Islet of Langerhans (tissue), 1 donor: ENCODE measurements around the gene ANKRD12.
A peak's percentile ranks its signal among the peaks of the same experiment; 100 is the strongest.
"Not testable (repeated sequence)": the region's sequence is repeated elsewhere in the genome, so short reads cannot be mapped to it uniquely, and the experiment has no call there.

Source experiments
- FAIRE-seq: peaks from one replicate; lab custom pipeline; 2011; peaks lifted over from hg19 to GRCh38; lab: Jason Lieb, UNC

Gene ANKRD12

DNA sequence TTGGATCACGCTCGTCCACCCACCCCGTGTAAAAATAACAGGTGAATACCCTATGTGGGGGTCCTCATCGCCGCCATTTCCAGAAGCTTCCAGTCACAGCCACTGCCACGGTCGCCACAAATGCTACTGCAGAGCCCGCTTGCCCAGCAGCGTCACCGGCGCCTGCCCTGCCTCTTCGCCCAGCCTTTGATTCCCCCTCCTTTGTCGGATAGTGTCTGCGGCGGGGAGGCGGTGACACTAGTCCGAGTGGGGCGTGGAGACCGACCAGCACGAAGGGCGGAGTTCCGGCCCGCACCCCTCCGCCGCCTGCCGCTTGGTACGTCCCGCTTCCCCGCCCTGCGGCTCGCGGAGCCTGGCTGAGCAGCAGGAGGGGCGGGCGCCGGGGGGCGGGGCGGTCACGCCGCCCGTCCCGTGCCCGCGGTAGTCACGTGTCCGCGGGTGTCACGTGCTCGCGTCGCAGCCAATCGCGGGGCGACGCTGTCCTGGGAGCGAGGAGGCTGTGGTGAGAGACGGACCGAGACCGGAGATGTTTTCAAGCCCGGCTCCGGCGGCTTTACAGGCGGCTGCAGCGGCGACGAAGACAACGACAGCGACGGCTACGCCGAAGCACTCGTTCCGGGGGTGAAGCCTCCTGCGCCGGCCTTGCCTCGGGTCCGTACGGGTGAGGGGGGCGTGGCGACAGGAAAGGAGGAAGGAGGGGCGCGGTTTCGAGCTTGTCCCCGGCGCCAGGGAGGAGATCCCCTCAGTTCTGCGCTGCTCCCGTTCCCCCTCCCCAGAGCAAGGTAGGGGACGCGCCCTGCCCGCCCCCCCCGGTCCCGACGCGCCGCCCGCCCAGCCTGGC, at the start of gene ANKRD12:
Gene ANKRD12, plus strand, starts transcription at position 467 of the 841 bp plus-strand sequence. CDS start 45,652 bp downstream, outside the sequence.
- FAIRE-seq = no peak

DNA sequence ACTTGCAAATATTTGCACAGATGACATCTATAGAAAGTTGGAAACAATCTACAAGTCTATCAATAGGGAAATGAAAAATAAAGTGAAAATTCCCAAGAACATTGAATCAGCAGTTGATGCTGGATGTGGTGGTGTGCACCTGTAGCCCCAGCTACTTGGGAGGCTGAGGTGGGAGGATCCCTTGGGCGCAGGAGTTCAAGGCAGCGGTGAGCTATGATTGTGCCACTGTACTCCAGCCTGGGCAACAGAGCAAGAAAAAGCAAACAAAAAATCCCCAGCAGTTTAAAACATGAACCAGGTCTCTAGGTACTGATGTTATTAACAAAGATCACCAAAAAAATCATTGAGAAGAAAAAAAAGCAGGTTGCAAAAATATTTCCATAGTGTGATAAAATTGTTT, 49.4 kb upstream of the ANKRD12 start:
- FAIRE-seq = no peak

DNA sequence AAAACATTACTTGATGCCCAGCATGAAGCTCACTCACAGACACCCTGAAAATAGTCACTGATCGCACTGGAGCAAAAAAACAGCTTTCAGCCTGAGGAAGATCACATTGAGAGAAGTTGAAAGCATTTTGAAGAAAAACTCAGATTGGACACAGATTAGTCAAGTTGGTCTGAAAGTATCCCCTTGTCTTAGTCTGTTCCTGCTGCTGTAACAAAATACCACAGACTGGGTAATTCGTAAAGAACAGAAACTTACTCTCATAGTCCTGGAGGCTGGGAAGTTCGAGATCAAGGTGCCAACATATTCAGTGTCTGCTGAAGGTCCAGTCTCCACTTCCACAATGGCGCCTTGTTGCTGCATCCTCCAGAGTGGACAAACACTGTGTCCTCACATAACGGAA, 48.3 kb upstream of the ANKRD12 start:
- FAIRE-seq = no peak

DNA sequence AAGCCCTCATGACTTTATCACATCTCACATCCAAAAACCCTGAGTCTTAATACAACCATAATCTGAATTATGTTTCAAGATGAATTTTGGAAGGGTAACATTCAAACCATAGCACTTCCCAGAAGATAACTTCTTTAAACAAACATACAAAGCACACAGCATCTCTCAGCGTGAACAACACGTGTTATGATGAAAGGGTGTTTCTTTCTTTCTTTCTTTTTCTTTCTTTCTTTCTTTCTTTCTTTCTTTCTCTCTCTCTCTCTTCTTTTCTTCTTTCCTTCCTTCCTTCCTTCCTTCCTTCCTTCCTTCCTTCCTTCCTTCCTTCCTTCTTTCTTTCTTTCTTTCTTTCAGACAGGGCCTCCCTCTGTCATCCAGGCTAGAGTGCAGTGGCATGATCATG, 47.9 kb upstream of the ANKRD12 start:
- FAIRE-seq = not testable (repeated sequence)

DNA sequence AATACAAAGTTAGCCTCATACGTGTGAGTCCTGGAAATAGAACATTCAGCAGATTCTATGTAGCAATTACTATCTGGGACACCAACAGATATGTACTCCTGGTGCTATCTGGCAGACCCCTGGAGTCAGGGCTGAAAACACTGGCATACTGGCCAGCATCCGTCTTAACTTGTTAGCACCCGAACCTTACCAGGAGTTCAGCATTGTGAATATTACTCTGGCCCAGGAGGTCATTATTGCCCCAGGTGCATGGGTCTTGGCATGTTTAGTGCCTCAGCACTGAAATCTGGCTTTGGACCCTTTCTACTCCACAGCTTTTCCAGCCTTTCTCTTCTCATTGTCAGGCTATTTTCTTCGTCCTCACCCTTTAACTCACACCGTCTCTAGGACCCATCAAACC, 46.0 kb upstream of the ANKRD12 start:
- FAIRE-seq = no peak

DNA sequence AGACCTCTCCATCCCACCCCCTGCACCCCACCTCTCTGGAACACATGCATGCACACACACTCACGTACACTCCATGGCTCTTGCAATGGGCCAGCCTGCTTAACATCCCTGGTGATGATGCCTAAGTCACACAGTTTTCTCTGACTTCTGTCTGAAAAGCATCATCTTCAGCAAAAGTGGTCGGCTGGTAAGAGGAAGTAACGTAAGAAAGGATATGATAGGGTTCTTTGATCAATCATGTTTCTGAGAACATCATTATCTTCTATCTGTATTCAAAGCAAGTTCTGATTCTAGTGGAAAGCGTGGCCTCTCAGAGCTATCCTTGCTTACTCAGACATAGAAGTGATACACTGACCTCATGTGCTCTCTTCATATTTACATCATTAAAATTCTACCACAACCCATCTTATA, 45.5 kb upstream of the ANKRD12 start:
- no peak for FAIRE-seq

DNA sequence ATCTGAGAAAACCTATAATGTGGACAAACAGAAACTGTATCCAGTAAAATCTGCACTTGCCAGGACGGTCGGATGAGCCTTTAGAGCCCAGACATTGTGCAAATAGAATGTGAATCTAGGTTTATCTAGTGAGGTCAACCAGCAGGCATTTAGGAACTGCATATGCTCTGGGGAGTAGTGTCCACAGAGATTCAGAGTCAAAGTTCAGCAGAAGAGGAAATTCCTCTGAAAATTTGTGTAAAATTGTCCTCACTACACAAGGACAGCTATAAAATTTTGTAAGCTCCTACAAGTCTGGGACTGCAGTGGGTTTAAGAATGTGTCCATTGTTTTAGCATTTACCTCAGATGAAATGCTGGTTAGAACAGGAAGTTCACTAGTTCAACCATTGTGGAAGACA, 43.9 kb upstream of the ANKRD12 start:
- FAIRE-seq = no peak

DNA sequence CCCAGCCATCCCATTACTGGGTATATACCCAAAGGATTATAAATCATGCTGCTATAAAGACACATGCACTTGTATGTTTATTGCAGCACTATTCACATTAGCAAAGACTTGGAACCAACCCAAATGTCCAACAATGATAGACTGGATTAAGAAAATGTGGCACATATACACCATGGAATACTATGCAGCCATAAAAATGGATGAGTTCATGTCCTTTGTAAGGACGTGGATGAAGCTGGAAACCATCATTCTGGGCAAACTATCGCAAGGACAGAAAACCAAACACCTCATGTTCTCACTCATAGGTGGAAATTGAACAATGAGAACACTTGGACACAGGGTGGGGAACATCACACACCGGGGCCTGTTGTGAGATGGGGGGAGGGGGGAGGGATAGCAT, 43.5 kb upstream of the ANKRD12 start:
- FAIRE-seq = not testable (repeated sequence)

DNA sequence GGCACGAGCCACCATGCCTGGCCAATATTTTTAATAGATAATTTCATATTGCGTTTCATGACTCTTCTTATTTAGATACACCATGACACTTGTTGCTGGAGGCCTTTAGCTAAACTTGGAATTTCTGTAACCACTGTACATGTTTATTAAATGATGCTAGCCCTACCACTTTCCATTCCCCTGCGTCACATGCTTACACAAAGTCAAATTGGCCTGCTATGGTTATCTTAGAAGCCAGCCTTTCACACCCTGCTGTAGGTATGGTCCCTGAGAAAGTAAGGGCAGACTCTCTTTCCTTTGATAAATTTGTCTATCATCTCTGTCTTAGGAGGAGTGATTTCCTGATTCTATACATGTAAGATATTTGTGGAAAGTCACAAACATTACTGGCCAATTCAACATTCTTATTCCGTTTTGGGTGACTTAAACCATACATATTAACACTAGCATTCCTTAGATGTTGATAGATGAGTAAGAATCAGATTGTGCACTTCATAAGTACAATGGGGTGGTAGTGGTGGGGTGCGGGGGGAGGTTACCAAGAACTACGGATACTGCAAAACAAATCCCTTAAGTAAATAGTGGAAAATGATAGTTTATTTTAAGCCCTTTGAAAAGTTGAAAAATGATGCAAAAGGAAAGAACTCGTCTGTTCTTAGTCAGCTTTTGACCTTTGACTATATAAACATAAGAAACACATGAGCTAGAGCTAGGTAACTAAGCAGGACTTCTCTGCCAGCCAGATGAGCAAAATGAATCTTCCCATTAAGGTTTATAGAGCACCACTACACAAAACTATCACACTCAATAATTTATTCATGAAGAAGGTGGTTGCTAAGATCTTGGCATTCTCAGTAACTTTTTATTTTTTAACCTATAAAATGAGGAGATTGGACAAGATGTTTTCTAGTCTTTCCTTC, 42.0 kb upstream of the ANKRD12 start:
- FAIRE-seq = no peak

DNA sequence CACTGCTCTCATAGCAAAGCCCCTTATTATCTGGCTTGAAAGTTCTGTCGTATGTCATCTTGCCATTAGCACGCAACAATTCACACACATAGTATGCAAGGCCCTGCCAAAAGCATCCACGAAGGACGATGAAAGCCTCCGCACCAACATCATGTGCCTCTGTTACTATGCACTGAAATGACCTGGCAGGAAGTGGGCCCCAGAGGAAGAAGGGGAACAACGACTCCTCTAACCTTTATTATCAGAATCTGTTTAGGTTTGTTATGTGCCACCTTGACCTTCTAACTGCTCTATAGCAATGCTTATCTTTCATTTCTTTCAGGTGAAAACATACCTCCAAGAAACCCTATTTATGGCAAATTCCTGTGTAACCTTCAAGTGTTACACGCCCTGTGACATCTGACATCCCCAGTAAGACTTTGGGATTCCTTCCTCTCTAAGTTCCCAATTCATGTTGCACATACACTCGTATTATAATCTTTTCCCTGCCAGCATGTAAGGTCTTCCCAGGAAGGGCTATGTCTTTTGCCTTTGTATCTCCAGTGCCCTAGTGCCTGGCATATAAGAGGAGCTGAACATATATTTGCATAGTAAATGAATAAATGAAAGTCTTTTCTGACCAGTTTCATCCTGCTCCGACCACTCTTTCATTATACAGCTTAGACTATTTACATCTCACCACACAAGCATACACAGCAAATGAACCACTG, 41.1 kb upstream of the ANKRD12 start:
- FAIRE-seq = no peak

DNA sequence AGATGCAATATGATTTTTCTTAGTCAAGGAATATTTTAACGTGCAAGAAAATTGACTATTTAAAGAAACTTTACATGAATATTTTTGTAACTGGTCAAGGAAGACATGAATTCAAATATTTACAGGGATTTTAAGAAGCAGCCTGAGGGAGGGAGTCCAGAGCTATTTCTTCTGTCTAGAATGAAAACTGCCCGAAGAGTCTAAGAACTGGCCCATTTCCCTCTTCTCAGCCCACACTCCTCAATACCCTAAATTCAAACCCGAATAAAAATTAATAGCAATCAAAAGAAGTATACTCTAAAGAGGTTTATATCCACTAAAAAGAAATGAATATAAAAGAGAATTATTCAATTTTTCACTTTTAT, 40.6 kb upstream of the ANKRD12 start:
- no peak for FAIRE-seq

DNA sequence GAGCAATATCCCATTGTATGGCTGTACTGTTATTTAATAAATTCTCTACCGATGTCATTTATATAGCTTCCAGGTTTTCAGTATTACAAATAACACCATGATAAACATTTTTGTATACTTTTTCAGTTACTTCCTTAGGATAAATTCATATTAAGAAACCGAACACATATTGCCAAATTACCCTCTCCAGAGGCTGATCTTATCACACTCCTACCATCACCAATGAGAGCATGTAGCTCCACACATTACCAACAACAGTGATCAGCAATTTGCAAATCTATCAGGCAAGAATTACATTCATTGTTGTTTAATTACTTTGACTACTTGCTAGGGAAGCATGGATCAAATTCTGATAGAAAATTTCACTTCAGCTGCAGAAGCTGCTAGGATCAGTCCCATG, 39.9 kb upstream of the ANKRD12 start:
- FAIRE-seq = no peak

DNA sequence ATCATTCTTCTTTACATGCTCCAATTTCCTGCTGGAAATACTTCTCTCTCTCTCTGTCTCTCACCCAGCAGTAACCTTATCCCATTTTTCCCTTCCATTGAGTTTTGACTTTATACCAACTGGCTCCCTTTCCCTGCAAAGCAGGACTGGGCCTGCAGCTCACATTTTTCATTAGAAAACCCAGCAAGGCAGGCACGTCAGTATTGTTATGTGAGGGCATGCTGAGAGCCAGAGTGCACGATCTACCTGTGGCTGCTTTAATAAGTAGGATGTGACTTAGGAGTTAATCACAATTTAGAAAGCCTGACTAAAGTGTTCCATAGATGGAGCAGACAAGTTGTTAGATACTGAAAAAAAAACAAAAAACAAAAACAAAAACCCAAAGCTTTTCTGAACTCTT, 39.2 kb upstream of the ANKRD12 start:
- FAIRE-seq = no peak

DNA sequence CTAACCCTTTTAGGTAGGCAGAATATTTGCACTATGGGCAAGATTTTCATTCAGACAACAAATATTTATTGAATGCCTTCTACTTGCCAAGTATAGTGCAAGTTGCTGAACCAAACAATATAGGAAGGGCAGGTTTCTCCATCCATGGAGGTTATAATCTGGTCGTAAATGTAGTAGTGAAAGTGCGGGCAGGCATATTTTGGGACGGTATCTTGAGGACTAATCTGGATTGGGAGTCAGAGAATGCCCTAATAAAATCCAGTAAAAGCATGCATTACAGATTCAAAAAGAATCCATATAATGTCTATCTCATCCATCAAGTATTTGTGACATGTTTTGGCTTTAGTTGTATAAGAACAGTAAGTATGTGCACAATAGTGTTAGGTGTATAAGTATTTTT, 35.8 kb upstream of the ANKRD12 start:
- no peak for FAIRE-seq

DNA sequence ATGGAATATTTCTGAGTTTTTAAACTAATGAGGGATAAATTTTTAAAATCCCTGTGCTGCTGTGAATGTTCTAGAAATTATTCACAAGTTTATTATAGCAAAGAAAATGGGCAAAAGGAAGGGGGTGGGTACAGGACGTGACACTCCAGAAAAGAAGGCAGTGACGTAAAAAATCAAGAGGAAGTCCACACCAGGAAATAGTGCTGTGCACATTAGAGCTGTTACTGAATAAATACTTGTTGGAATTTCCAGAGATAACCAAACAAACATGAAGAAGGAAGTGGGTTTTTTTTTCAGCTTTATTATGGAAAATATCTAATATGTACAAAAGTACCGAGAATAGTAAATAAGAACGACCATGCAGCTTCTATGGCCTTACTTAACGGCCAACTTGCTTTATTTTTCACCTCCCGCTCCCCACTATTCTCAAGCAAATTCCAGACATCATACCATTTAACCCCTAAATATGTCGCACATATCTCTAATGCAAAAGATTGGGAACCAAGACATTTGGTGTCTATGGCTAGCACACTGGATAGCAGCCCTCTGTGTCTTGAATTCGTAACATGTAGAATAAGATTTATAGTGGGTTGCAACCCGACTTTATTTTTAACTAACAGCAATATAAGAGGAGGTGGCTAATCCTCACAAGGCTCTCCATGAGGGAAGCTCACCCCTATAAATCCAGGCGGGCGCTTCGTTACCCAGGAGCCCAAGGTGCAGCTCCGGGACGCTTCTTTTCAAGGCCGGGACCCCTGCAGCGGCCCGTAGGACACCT, 34.7 kb upstream of the ANKRD12 start:
- FAIRE-seq = peak; percentile 98

DNA sequence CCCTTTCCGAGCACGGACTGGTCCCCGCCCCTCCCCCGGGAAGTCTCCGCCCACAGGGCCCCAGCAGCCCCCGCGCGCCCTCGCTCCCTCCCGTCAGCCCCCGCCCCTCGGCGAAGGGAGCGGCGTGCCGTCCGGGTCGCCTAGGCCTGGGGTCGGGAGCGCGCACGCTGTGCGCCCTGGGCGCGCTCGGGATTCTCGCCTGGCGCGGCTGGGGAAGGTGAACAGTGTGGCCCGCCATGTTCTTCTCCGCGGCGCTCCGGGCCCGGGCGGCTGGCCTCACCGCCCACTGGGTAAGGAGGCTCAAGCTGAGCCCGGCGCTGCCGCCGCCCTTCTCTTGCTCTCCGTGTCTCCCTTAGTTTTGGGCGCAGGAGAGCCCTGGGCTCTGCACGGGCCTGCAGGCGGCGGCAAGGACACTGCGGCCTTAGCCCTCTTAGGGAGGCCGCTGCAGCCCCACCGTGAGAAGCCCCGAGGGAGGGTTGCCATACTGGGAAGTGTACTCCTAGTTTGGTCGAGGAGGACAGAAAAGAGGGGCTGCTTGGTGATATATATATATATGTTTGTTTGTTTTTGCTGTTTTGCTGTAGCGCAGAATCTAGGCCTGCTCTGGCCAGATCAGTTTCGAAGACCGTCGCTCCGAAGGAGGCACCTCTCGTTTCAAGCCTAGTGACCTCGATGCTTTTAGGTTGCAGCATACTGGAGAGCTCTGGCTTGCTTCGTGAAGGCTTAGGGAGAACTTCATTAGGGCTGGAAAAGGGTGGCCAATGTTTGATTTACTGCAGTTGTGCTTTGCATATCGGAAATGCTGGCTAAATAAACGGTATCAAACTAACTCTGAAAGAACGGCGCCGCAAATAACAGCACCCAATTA, 33.8 kb upstream of the ANKRD12 start, which contains the start of gene NDUFV2:
Gene NDUFV2, plus strand, starts transcription at position 192 of the 868 bp plus-strand sequence. Its CDS starts 45 bp downstream, at position 237.
- no peak for FAIRE-seq

DNA sequence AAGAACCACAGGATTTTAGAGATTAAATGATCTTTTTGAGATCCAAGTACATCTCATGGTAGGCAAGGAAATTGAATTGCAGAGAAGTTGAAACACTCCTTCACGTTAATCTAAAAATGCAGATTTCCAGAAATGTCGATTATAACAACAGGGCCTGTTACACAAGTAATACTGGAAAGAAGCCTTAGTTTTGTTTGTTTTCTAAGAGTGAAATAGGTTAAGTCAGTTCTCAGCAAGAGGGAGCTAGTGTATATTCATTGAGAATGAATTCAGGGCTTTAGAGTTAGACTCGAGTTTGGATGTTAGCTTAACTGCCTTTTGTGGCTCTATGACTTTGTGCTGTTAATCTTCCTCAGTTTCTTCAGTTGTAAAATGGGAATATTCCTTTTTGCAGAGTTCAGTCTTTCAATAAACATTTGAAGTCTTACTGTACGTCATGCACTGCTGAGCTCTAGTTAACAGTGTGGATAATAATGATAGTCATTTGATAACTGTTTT, 33.2 kb upstream of the ANKRD12 start:
- FAIRE-seq = peak; percentile 47

DNA sequence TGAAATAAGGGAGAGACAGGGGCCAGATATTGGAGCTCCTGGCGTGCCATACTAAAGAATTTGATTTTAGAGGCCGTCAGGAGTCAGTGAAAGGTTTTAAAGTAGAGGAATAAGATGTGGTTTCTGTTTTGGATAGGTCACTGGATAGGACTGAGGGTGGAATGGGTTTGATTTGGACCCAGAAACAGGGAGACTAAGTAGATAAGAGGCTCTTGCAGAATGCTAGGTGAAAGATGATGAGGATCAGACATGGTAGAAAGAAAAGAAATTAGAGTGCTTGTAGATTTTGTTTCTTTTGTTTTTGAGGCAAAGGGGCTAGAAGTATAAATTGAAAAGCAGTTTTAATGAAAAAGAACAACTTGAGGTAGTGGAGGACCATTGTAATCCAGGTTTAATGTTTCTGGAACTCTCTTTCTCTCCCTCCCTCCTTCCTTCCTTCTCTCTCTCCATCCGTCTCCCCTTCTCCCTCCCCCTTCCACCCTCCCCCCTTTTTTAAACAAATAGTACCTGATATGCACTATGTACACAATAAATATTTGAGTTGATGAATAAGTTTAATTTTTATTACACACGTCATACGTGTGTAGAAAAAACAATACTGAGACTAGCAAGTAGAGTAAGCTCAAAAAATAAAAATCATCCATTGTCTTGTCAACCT, 32.2 kb upstream of the ANKRD12 start:
- no peak for FAIRE-seq

DNA sequence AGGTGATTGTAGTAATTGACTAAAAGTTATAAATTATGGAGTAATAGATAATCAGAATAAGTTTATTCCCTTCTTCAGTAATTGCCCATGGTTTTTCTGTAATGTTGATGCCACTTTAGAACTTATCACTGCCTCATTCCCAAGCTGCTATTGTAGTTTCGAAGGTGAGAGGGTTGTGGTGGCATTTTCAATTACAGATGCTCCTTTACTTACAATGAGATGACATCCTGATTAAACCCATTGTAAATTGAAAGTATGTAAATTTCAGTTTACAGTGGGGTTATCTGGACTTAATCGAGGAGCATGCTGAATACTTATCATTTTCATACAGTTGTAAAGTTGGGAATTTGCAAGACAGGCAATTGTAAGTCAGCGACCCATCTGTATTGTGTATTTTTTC, 31.2 kb upstream of the ANKRD12 start:
- peak; percentile 13 for FAIRE-seq

DNA sequence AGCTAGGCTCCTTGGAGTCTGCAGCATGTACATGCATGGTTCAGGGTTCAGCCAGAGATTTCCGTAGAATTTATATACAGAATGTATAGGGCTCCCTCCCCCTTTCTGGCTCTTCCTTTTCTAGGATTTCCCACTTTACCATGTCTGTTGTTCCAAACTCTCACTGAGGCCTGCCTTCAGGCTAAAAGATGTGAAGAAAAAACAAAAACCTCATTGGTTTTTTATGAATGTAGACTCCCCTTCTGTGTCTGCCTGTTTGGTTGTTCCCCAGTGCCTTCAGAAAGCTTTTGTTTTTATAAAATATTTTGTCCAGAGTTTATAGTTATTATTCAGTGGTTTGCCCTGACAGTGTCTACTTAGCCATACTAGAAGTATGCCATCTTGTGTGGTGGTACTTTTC, 30.5 kb upstream of the ANKRD12 start:
- no peak for FAIRE-seq
